Dermis microvascular lymphatic vessel endothelial cell (primary cell): ENCODE measurements around the gene PYGO2. TPM values are rescaled to one million over a fixed set of nuclear protein-coding genes. Genes with fewer than 3 reads are reported as not detected.

Experiments used
- DNase-seq, 2 donors: peaks; one replicate each; pipeline versions ENCODE4 v3.0.0 to v3.0.0-alpha.2; 2010; ENCODE audit warnings: low read depth in 2 of 2
- total RNA-seq: library from RNA; depleted of rRNA; stranded (reverse); fragments of >200 nt; gene quantifications from 2 replicates; pipeline ENCODE4 v1.2.1, GENCODE V29; 2014

Gene PYGO2, protein sequence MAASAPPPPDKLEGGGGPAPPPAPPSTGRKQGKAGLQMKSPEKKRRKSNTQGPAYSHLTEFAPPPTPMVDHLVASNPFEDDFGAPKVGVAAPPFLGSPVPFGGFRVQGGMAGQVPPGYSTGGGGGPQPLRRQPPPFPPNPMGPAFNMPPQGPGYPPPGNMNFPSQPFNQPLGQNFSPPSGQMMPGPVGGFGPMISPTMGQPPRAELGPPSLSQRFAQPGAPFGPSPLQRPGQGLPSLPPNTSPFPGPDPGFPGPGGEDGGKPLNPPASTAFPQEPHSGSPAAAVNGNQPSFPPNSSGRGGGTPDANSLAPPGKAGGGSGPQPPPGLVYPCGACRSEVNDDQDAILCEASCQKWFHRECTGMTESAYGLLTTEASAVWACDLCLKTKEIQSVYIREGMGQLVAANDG
- 6.6 and 12.6 TPM in 2 replicates for total RNA-seq

DNA sequence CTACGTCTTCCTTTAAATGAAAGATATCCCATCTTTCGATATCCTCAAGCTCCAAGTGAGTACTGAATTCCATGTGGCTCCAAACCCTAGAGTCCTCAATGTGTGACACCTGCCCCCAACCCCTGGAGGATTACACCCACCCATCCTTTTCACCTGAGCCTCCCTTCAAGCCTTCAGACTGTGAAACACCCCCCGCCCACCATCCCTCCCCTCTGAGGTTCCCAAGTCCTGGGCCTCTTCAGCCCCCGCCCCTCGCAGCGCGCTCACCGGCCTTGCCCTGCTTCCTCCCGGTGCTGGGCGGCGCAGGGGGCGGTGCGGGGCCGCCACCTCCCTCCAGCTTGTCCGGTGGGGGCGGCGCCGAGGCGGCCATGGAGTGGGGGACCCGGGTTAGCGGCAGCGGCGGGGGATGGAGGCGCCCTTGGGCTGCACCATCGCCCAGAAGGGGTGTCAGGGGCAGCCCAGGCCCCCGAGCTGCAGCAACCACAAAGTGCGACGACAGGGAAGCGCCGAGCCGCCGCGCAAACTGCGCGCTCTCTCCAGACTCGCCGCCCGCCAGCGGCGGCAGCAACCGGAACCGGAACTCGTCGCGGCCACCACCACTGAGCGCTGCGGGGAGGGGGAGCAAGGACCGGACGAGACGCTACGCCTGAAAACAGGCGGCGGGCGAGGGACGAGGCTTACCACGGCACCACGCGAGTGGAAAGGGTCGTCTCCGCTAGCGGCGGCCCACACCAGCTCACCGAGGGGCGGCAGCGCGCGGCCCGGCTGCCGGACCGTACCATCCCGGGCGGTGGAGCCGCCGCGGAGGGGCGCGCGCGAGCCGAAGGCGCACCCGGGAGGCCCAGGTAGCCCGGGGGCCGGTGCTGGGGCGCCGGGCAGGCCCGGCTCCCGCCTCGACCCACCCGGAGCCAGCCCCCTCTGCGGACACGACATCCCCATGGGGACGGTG lies at the start of gene PYGO2:
Gene PYGO2 (minus strand): TSS at position 576 of the 949 bp plus-strand sequence. CDS start 206 bp downstream, at position 370.
- peak; percentile 52 to 82 for DNase-seq

DNA sequence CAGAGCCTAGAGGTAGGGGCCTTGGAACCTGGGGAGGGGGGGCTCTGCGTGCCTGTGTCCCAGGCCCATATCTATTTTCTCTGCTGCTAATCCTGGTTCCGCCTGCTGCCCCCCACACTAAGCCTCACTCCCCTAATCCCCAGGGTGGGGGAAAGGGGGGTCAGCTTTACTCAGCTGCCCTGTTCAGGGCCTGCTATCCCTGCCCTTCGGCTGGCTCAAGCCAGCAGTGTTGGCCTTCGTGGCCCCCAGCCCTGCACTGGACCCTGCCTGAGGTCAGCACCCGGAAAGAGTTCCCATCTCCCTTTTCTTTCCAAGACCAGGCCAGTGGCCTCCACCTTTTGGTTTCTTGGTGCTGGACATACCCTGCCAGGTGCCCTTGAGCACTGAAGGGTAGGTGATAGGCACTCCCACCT lies 49.4 kb upstream of the PYGO2 start:
- no peak for DNase-seq

DNA sequence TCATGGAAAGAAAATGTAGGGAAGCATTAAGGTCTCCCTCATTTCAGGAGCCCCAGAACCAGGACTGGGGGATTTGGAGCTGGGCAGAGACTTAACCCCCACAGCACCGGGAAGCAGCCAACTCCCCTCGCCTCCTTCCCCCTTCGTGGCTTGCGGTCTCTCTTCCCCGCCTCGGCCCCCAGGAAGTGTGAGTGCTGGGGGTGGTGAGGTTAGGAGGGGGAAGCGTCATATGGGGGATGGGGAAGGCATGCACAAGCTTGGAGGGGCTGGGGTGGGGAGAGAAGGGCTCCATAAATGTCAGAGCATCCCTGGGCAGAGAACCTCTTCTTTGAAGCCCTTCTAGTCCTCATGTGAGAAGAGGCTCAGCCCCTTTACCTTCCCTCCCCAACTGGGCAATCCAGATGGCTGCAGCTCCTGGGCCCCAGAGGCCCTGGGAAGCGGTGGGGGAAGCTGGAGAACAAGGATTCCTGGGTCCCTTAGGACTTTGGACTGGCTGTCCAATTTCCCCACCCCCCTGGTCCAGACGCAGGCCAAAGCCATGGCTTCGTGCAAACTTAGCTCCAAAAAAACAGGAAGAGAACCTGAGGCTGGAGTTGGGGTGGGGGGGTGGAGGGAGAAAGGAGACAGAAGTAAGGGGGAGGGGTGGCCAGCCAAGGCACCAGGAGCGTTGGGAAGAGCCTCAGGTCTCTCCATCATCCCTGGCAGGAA lies 48.8 kb upstream of the PYGO2 start:
- DNase-seq: no peak

DNA sequence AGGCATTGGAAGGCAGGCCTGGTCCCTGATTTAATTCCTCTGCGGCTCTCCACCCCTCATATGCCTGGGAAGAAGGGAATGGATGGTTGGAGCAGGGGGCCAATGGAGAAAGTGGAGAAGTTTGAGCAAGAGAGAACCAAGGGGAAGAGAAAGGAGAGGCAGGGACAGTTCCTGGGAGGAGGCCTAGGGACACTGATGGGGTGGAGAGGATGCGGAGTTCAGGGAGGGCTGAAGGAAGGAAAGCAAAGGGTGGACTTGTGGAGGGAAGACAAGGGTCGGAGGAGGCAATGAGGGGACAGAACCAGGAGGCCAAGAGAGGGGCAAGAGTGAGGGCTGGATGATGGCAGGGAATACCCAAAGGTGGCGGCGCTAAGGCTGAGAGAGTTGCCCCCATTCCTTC lies 48.2 kb upstream of the PYGO2 start:
- no peak for DNase-seq

DNA sequence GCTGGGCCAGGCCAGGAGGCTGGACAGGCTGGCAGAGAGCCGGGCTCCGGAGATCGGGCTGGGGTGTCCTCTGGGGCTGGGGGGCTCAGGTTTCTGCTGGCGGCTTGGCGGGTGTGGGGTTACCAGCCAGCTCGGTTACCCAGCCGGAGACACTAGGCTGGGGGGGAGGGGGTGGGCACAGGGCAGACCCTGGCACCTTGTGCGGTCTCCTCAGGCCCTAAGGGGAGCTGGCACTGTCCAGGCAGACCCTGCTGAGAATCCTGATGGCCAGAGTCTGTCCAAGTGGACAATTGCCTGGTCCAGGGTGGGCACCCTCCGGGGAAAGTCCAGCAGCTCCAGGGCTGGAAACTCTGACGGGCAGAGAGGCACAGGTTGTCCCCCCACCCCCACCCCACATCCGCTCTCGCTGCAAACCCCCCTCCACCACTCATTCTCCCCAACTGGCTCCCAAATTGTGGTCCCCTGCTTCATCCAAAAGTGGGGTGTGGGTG lies 47.7 kb upstream of the PYGO2 start:
- no peak for DNase-seq

DNA sequence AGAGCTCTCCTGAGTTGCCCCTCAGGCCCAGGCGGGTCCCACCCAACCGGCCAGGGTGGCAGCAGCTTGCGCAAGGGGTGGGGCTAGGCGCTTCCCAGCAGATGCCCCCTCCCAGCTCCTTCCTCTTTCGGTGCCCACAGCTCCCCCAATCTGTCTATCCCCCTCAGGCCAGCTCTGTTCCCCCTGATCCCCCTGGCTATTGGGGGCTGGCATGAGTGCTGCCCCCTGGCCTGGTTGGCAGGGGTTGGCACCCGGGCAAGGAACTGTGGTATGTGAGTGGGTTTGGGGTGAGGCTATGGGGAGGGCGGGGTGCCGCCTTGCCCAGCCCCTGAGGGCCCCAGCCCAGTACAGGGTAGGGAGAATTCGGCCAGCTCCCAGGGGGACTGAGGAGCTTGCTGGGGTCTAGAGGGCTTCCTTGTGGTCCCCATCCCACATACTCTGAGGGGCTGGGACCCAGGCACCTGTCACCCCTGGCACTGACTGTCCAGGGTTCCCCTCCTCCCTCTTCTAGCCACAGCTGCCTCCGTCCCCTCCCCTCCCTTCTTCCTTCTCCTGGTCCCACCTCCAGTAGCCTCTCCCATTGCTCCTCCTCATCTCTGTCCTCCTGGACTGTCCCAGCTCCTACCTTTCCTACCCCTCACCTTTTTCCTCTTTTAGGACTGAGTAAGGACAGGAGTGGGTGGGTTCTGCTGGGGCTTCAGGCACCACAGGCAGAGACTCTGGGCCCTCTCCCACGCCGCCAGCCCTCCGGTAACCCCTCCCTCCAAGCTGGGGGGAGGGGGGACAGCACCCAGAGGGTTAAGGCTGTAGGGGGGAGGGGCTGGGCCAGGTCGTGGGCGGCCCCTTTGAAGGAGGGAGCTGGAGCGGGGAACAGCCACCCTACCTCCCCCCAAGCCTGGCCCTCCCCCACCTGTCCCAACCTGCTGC lies 46.7 kb upstream of the PYGO2 start:
- no peak for DNase-seq

DNA sequence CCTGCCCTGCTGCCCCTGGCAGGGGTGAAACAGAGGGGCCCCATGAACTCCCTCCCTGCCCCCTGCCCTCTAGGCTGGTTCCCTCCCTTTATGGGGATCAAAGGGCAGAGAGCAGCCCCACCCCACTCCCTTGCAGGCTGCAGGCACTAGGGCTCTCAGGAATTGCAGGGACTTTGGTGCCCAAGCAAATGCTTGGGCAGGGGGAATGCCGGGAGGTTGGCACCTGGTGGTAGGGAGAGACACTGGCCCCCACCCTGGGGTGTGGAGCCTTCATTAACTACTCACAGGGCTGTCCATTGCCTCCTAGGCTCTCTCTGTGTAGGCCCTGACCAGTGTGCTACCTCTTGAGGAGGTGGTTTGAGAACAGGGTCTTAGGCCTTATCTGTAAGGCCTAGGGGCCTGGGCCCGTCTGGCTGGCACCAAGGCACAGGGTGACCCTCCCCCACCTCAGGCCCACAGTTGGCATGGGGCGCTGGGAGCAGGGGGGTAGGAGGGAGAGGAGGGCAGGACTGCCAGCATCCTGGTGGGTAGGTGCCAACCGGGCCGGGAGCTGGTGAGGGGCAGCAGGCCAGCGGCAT lies 45.8 kb upstream of the PYGO2 start:
- DNase-seq: no peak

DNA sequence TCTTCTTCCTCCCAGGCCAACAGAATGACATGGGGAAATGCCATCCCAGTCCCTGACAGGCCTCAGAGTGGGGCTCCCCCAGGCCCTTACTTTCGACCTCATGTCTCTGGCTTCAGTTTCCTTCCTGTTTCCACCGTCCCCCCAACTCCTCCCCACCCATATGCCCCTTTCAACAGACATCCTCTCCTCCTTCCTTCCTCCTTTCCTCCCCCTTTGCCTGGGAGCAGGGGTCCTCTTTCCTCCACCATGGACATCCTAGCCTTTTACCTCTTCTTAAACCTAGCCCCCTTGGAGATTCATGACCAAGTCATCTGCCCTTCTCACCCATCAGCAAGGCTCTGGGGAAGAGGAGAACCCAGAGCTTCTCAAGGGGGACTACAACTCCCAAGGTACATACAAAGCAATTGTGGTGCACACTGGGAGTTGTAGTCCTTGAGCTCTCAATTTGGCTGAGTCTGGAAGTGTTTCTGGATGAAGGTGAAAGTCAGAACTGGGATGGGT lies 45.1 kb upstream of the PYGO2 start:
- no peak for DNase-seq

DNA sequence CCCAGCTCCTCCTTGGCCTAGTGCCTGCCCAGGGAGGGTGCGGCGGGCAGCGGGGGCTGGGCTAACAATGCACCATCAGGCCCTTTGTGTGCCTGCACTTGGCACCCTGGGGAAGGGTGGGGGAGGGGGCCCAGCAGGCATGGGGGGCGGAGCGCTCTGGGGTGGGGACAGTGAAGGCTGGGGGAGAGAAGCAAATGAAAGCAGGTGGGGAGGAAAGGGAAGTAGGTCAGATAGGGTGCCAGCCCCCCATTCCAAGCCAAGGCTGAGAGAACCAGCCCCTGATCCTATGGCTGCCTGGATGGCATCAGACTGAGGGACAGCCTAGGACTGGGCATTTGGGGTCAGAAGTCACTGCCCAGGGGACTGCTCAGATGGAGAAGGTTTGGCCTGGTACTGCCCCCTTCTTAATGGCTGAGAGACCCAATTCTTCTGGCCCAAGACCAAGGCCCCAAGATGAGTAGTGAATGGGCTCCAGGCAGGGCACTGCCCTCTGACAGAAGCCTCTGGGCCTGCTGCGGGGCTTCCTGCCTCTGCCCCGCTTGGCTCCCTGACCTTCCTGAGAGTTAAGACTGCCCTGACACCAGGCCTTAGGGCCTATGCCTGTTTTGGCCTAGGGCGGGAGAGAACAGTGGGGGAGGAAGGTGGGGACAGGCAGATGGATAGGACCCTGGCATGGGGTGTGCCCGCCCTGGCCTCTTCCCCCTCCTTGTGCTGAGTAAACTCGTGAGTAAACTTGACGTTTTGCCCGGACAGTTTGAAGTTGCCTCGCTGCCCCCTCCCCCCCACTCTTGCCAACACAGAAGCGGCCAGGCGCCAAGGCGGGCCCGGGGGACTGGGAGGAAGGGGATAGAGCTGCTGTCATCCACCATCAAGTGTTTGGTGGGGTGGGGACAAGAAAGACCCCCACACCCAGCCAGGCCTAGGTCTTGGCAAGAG lies 43.8 kb upstream of the PYGO2 start:
- no peak for DNase-seq

DNA sequence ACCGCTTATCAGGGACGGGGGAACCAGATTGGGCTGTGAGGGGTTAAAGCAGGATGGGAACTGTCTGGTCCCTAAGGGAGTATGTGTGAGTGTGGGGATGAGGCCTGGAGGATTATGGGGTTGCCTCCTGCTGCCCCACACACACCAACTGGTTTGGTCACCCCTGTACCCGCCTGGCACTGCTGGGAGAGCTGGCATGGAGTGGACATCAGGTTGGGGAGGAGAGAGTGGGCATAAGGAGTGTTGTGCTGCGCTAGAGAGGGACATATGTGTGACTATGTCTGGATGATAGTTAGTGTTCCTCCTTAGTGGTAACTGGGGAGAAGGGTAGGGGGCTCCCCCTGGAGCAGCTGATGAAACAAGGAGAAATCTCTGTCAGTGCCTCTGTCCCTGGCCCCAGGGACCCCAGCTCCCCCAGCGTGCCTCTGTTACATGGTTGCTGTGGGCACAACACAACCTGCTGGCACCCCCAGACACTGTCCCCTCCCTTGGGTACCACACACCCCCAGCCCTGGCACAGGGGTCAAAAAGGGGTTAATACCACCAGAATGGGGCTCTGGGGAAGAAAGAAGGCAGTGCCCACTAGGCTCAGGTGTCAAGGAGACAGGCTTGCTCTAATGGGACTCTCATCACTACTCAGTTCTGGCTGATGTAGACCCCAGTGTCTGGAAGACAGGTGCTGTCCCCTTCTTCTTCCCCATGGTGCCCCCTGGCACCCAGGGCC lies 42.9 kb upstream of the PYGO2 start:
- no peak for DNase-seq

DNA sequence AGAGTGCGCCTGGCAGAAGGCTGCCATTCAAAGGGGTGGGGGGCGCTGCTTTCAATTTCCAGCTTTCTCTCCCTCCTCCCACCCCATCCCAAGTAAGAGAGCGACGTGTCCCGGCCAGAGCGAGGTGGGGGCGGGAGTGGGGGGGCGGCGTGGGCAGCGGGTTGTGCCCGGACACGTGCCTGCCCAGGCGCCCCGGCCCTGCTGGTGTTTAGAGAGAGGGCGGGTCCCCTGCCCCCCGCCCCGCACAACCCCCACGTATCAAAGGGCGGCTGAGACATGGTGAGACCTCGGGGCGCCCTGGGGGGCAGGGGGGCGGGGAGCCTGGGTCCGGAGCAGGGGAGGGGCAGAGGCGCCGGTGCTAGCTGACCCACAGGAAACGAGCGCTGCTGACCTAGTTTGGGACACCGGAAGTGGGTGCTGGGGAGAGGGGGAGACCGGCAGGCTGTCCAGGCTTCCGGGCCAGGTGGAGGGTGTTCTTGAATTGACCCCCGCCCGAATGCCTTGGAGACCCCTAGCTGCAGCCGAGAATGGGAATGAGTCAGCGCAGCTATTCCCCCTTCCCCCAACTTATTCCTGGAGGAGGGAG lies 42.3 kb upstream of the PYGO2 start:
- peak in 1 of 2 donors; percentile 39 for DNase-seq

DNA sequence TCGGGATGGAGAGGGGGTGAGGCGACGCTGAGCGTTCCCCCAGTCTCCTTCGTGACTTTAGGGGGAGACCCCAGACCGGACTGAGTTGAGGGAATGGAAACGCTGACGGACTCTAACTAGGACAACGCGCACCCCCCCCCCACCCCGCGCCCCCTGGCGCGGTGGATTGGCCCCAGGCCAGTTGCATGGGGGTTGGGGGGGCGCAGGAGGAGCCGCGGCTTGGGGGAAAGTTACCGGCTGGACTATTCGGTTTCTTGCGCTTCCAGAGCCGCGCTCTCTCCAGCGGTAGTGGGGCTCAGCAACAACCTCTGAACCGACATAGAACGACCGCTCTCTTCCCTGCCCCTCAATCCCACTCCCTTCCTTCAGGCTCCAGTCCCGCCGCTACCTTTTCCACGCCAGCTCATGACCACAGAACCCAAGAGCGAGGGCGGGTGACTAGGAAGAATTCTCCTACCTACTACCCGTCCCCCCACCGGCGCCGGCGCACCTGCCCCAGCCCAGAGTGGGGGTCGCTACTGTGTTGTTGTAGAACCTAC lies 41.7 kb upstream of the PYGO2 start:
- DNase-seq: peak in 1 of 2 donors; percentile 35

DNA sequence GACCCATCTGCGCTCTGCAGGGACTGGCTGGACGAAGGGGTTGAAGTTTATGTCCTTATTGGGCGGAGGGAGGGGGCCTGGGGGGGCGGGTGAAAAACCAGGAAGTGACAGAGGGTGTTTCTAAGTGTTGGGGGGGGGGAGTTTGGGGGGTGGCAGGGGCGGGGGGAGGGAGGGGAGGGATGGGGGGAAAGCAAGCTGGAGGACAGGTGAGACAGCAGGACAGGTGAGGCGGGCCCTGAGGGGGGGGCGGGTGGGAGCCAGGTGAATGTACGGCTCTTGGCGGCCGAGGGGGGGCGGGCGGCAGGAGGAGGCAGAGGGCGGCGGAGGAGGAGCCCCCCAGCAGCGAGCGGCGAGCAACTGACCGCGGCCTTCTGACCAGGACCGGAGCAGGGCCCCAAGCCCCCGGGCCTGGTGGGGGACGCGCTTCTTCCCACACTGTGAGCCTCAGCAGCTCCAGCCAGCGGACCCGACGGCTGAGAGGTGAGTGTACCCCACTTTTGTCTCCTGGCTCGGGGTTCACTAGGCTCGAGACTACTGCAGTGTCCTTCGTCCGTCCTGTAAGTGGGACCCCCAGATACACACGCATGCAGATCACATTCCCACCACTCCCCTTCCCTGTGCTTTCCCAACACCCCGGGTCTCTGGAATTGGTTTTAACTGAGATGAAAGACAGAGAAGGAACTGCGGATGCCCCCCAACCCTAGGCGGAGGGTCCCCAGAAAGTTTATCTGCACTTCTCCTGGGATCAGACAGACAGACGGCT lies 41.1 kb upstream of the PYGO2 start, which contains the start of gene ZBTB7B:
Gene ZBTB7B (plus strand): TSS at position 339 of the 763 bp plus-strand sequence. CDS start 11,859 bp downstream, outside the sequence.
- peak in 1 of 2 donors; percentile 40 for DNase-seq

DNA sequence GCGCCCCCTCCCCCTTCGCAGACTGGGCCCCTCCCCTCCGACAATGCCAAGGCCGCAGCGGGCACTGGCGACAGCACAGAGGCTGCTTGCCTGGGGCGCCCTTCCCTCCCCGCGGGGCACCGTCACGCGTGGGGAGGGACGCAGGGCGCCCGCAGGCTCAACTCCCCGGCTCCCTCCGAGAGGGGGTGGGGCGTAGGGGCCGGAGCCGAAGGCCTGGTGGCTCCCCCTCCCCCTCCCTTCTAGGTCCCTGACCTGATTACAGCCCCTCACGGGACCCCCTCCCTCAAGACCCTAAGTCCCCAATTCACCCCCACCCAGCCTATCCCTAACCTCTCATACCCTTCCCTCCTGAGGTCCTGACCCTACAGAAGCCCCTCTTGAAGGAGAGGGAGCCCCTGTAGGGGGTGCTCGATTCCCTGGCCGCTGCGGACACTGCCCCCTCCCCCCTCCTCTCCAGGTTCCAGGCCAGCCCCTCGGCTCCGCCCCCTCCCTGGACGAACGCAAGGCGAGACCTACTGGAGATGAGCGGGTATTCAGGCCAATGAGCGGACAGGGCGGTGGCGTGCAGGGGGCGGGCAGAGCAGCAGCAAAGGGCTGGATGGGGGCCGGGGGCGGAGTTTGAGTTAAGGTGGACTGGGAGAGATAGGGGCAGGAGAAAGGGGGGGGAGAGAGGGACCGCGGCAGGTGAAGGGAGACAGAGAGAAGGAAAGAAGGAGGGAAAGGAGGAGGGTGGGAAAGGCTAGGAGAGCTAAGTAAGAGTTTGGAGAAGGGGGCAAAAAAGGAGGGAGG lies 40.3 kb upstream of the PYGO2 start:
- DNase-seq: peak; percentile 96 to 99

DNA sequence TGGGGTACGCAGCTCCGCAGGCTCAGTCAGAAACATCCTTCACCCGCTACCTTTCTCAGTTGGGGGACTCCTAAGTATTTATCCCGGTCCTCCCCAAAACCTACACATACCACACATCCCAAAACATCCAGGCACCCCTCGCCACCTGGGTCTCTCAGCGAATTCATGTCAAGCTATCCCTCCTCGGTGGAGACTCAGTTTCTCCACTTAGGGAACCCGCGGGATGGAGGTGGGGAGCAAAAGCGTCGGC lies 39.8 kb upstream of the PYGO2 start:
- no peak for DNase-seq
